ENCODE data around the gene GNB1L. TPM values are rescaled to one million over a fixed set of nuclear protein-coding genes. Genes with fewer than 3 reads are reported as not detected.

Gene GNB1L
- total RNA-seq, 1 donor from 2014 or later, result 11.1 TPM

DNA sequence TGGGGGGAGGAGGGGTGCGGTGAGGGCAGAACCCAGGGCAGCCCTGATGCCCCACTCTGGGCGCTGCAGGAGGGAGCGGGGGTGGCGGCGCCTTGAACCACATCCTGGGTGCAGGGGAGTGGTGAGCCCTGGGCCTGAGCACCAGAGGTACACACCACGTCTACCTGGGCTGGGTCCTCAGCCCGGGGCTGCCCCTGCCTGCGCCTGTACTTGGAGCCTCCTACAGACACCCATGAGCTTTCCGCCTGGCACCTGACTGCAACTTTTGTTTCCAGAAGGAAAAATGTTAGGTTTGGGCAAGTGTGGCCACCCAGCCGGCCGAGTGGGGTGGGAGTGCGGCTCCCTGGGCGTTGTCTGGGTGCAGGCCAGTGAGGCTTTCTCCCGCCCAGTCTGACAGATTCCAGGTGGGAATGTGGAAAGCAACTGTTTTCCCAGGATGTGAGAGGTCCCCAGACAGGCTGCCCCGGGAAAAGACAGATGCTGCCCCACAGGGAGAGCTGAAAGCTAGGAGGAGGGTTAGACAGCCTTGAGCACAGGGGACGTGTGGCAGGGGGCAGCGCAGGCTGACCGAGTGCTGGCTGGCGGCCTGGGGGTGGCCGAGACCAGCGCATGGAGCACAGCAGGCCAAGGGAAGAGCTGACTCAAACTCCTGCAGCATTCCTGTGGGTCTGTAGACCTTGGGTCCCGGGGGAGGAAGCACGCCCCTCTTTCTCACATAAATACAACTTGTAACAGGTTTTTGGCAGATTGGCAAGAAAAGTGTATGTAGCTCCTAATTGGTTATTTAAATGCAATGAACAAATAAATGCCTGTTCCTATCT, 44.1 kb downstream of the GNB1L start:
- DNase-seq (ENCODE audit: low read depth, low spot score), result no peak

GRCh38 chr22:19809741-19810140, 44.9 kb downstream of the GNB1L start:
- DNase-seq (ENCODE audit: low read depth, low spot score), result no peak

DNA sequence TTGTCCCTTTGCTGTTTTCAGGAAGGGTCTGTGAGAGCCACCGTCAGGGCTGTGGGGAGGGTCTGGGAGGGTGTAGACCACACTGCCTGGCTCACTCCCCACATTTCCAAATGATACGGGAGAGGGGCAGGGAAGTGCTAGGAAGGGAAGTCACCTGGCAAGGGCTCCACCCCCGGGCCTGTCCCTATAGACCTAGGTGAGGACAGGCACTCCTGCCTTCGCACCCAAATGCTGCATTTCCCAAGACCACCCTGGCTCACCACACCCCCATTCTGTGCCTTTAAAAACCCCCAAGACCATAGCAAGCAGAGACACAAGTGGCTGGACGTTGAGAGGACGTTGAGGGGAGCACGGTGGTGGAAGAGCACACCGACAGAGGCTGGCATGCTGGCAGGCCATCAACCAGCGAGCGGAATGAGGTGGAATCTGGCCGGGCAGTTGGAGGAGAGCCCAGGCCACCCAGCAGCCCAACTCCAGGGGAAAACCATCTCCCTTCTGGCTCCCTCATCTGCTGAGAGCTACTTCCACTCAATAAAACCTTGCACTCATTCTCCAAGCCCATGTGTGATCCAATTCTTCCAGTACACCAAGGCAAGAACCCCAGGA, 45.7 kb downstream of the GNB1L start:
- DNase-seq (ENCODE audit: low read depth, low spot score), result no peak

DNA sequence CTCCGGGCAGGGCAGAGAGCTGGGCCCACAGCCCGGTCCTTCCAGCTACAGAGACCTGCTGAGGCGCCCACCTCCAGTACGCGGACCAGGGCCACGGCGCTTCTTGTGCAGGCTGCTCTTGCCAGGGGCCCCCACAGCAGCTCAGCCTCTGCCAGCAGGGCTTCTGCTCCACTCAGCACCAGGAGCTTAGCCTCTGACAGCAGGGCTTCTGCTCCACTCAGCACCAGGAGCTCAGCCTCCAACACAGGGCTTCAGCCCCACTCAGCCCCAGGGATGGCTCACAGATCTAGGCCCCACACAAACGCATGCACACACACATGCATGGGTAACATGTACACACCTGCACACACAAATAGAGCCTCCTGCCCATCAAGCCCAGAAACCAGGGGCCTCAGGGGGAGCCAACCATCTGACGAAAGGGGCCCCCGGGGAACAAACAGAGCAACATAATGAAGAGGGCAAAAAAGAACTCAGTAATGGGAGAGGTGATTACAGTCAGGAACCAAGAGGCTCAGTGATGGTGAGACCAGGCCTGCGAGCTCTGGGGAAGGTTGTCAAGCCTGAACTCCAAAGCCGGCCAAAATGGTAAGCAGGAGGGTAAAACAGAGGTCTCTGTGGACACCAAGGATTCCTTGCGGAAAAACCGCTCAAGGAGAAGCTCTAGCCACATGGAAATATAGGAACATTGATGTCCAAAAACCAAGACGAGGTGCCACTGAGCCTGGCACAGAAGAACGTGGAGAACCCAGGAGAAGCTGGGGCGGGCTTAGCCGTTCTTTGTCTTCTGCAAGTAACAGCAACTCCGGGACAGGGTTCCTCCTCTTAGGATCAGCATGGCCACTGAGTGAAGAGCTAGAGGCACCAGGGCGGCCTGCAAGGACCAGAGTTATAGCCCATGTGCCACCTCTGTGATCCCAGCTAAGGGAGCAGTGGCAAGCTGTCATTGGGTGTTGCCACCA, 46.5 kb downstream of the GNB1L start:
- DNase-seq (ENCODE audit: low read depth, low spot score), result no peak

- no peak for DNase-seq (ENCODE audit: low read depth, low spot score)
Observed at GRCh38 chr22:19807161-19807913, 47.3 kb downstream of the GNB1L start.

GRCh38 chr22:19806213-19807160, 48.2 kb downstream of the GNB1L start:
- no peak for DNase-seq (ENCODE audit: low read depth, low spot score)

DNA sequence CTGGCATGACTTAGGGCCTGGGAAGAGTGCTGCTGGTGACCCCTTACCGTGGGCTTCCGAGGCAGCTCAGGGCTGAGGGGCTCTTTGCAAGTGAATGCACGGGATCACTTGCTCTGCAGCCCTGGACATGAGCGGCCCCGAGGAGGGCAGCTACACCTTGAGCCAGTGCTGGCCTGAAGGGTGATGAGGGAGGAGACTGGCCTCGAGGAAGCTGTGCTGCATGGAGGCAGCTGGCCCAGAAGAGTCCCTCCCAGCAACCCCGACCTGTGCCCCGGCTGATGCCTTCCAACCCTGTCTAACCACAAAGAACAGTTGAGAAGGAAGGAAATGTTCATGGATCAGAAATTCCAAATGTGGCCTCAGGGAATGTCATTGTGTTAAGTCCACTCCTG, 48.9 kb downstream of the GNB1L start:
- no peak for DNase-seq (ENCODE audit: low read depth, low spot score)

- DNase-seq (ENCODE audit: low read depth, low spot score), result no peak
Observed at GRCh38 chr22:19803736-19804267, 50.9 kb downstream of the GNB1L start.

DNA sequence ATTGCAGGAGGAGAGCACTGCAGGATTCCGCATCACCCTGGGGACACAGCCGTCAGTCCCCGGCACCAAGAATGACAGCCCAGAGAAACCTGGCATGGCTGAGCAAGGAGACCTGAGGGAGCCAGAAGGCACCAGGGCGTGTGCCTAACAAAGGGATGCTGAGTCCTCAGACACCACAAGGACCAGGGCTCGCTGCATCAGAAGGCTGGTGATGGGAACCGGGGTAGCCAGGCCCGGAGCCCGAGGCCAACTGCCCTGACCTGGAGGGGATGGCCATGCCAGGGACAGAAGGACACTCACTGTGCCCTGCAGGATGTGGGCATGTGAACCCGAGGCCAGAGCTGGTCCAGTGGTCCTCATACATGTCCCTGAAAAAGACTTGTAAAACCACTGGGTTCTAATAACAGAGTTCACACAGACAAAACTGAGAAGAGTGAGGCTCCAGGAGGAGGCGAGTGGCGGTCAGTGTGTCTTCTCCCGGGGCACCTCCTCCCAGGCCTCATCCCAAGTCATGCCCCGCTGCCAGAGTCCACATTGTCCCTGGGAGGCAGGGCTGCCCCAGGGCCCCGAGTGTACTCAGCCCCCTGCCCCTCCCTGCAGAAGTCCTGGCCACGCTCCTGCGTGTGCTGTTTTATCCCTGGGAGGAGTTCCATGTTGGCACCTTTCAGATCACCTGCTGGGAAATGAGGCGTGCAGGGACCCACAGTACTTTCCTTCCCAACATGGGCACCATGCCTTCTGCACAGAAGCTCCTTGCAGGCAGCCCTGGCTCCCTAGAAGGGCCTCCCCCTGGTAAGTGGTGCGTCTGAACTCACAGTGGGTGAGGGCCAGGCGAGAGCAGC, 51.6 kb downstream of the GNB1L start:
- no peak for DNase-seq (ENCODE audit: low read depth, low spot score)

DNA sequence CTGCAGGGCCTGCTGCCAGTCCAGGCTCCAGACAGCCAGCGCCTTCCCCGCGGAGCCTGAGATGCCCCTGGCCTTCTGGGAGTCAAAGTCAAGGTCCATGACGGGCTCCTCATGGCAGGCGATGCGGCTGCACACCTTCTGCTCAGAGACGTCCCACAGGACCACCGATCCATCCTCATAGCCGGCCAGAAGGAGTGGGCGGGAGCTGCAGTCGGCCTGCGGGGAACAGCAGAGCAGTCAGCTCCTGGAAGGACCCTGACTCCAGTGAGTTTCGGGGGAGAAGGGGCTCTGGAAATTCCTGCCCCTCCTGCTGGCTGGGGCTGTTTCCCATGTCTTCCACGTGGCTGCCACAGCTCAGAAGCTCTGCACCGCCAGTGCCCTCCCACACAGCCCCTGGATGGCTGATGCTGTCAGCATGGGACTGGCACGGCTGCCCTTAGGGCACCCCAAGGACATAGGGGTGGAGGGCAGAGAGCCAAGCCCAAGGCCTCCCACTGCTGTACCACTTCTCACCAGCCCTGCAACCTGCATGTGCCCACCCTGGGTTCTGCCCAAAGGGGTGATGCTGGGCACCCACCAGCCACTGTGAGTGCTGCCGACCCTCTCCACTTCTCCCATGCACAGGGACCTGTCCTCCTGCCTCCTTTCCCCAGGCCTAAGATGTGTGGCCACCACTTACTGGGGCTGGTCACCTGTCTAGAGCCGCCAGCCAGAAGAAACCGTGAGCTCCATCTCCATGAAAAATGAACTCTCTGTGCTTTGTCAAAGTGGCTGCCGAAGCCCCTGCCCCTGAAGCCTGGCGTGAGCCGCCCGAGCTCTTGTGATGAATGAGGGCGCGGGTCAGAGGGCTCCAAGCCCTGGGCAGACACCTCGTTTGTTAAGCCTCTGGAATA, 52.4 kb downstream of the GNB1L start:
- no peak for DNase-seq (ENCODE audit: low read depth, low spot score)

DNA sequence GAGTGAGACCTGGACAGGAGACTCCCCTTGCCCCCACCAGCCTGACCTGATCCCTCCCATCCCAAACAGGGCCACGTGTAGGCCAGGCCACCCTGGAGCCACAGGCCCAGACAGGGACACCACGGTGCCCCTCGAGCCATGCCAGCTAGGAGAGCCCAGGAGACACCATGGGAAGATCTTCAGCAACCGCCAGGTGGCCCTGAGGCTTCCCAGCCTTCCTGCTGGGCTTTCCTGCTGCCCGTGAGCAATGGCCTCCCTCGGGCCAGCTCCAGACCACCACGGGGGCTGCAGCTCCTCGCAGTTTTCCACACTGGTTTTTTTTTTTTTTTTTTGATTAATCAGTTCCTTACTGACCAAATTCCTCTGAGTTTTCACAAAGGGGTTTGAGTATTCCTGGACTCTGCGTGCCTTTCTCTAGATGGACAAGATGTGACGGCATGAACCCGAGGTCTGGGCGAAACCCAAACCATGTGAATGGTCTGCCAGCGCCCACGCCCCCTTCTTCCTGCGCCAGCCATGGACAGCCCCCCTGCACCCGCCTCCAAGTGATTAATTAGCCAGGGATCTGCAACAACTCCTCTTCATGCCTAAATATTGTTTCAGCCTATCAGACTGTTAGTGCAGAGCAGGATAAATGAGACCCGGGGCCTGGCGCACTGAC, 53.2 kb downstream of the GNB1L start:
- no peak for DNase-seq (ENCODE audit: low read depth, low spot score)

GRCh38 chr22:19800761-19801244, 53.9 kb downstream of the GNB1L start:
- DNase-seq (ENCODE audit: low read depth, low spot score), result no peak

DNA sequence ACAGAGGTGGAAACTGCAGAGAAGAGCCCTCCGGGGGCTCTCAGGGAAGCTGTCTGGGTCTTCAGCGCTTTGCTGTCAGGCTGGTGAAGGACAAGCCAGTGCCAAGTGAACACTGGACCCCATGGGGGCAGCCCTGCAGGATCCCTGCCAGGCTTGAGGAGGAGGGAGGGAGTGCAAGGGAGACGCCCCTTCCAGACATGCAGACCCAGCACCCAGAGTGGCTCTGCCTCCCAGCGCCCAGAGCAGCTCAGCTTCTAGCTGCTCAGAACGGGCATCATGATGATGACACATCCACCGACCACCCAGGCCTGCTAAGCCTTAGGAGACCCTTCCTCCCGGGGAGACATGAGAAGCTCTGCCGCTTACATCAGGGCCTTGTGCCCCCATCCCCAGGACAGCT, 54.4 kb downstream of the GNB1L start:
- no peak for DNase-seq (ENCODE audit: low read depth, low spot score)

GRCh38 chr22:19799322-19800190, 55.1 kb downstream of the GNB1L start:
- DNase-seq (ENCODE audit: low read depth, low spot score), result no peak

DNA sequence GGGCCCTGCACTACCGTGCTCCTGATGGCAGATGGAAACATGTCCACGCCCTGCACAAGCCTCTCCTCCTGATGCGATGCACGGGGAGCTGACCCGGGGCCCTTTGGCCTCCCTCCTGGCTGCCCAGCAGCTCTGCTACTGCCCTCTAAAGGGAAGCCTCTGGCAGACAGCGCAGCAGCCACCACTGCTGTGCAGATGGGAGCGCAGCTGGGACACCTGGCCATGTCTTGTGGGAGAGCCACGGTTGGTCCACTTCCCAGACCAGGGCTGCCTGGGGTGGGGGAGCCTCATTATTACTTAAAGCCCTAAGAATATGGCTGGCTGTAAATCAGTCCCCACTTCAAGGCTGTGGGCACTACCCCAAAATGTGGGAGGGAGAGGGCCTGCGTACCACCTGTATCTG, 55.8 kb downstream of the GNB1L start:
- DNase-seq (ENCODE audit: low read depth, low spot score), result no peak

DNA sequence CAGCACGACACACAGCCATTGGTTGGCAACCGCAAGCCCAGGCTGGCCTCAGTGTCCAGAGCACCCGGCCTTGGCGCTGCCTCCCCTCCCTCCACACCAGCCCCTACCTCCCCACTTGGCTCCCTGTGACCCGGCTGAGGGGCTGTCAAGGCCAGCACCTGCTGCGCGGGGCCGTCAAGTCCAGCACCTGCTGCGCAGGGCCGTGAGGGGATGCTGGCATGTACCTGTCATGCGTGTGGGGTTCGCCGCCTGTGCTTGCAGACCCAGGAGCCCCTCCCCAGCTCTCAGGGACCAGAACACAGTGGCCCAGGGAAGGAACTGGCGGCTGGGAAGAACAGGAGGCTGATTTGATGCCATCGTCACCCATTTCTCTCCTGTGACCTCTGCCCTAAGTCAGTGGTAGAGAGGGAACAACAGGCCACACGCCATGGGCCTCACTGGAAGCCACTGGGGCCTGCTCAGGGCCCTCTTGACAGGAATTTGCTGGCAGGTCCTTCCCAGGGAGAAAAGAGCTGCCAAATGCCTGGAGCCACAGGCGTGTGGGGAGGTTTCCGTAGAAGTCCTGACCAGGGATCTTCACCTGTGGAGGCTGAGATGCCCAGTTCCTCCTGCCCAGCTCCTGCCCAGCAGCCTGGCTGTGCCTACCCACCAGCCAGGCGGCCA, 56.5 kb downstream of the GNB1L start:
- DNase-seq (ENCODE audit: low read depth, low spot score), result no peak
